Liver (tissue), 9 donors: ENCODE results near the gene NARS2. TPM values are rescaled to one million over a fixed set of nuclear protein-coding genes. Genes with fewer than 3 reads are reported as not detected.

Experiments
- DNase-seq: peaks from one replicate; pipeline ENCODE4 v3.0.0-alpha.2; 2017; ENCODE audit warnings: low spot score
- H3K27ac ChIP-seq, 2 donors: one replicate each; pipeline ENCODE4 v1.7.0; 2013; ENCODE audit warnings: inconsistent platforms in 2 of 2, low read length in 2 of 2, control low read depth in 1 of 2, low read depth in 1 of 2, mild to moderate bottlenecking in 1 of 2
- H3K27me3 ChIP-seq, 4 donors: one replicate each; pipeline versions ENCODE4 v1.6.1 to v1.7.0; 2013; ENCODE audit warnings: low read length in 3 of 4, inconsistent platforms in 1 of 4, mild to moderate bottlenecking in 1 of 4, moderate library complexity in 1 of 4; ENCODE audit not compliant: control insufficient read depth in 4 of 4, insufficient read depth in 4 of 4
- H3K36me3 ChIP-seq, 4 donors: one replicate each; pipeline versions ENCODE4 v1.6.1 to v1.7.0; 2013; ENCODE audit warnings: low read length in 3 of 4, mild to moderate bottlenecking in 3 of 4, low read depth in 1 of 4, moderate library complexity in 1 of 4; ENCODE audit not compliant: control insufficient read depth in 4 of 4, insufficient read depth in 3 of 4
- H3K4me1 ChIP-seq, 4 donors: one replicate each; pipeline versions ENCODE4 v1.6.1 to v1.7.0; 2013; ENCODE audit warnings: low read length in 3 of 4, mild to moderate bottlenecking in 3 of 4, moderate library complexity in 1 of 4; ENCODE audit not compliant: control insufficient read depth in 4 of 4, insufficient read depth in 4 of 4
- H3K4me3 ChIP-seq, 3 donors: one replicate each; pipeline versions ENCODE4 v1.6.1 to v1.7.0; 2013; ENCODE audit warnings: low read length in 3 of 3, control low read depth in 1 of 3, low read depth in 1 of 3, mild to moderate bottlenecking in 1 of 3
- H3K9ac ChIP-seq, 2 donors: one replicate each; pipeline ENCODE4 v1.7.0; 2013; ENCODE audit warnings: low read length in 2 of 2, mild to moderate bottlenecking in 2 of 2, moderate library complexity in 2 of 2, control low read depth in 1 of 2, low read depth in 1 of 2
- H3K9me3 ChIP-seq, 4 donors: one replicate each; pipeline versions ENCODE4 v1.6.1 to v1.7.0; 2013; ENCODE audit warnings: low read length in 3 of 4; ENCODE audit not compliant: control insufficient read depth in 4 of 4
- ATF3 ChIP-seq: IDR thresholded peaks from 2 replicates; pipeline ENCODE4 v1.6.1; 2016; ENCODE audit warnings: antibody characterized with exemption
- EGR1 ChIP-seq, 2 donors: IDR thresholded peaks; 2 replicates each; pipeline ENCODE4 v1.6.1; 2016 to 2018; ENCODE audit warnings: antibody characterized with exemption in 2 of 2, low read depth in 2 of 2
- FOXA1 ChIP-seq: IDR thresholded peaks from 2 replicates; pipeline ENCODE4 v1.6.1; 2016; ENCODE audit warnings: antibody characterized with exemption
- FOXA2 ChIP-seq: IDR thresholded peaks from 2 replicates; pipeline ENCODE4 v1.6.1; 2016; ENCODE audit warnings: antibody characterized with exemption
- GABPA ChIP-seq, 2 donors: IDR thresholded peaks in 1 of 2; conservative IDR thresholded peaks in 1 of 2; 2 replicates each; pipeline ENCODE4 v1.6.1; 2016; ENCODE audit warnings: antibody characterized with exemption in 2 of 2, mild to moderate bottlenecking in 1 of 2, moderate library complexity in 1 of 2
- HNF4G ChIP-seq: IDR thresholded peaks from 2 replicates; pipeline ENCODE4 v1.6.1; 2016; ENCODE audit warnings: antibody characterized with exemption
- JUND ChIP-seq, 2 donors: IDR thresholded peaks; 2 replicates each; pipeline ENCODE4 v1.6.1; 2016; ENCODE audit warnings: antibody characterized with exemption in 2 of 2
- MAX ChIP-seq: IDR thresholded peaks from 2 replicates; pipeline ENCODE4 v1.6.1; 2016; ENCODE audit warnings: antibody characterized with exemption
- NR2F2 ChIP-seq: IDR thresholded peaks from 2 replicates; pipeline ENCODE4 v1.6.1; 2016; ENCODE audit warnings: antibody characterized with exemption
- RAD21 ChIP-seq, 2 donors: IDR thresholded peaks; 2 replicates each; pipeline ENCODE4 v1.6.1; 2016; ENCODE audit warnings: antibody characterized with exemption in 2 of 2, mild to moderate bottlenecking in 2 of 2
- RXRA ChIP-seq, 2 donors: IDR thresholded peaks; 2 replicates each; pipeline ENCODE4 v1.6.1; 2017 to 2018; ENCODE audit warnings: antibody characterized with exemption in 2 of 2, mild to moderate bottlenecking in 1 of 2
- SP1 ChIP-seq: IDR thresholded peaks from 2 replicates; pipeline ENCODE4 v1.6.1; 2018; ENCODE audit warnings: antibody characterized with exemption, mild to moderate bottlenecking
- TAF1 ChIP-seq: conservative IDR thresholded peaks from 2 replicates; pipeline ENCODE4 v1.6.1; 2016; ENCODE audit warnings: antibody characterized with exemption, mild to moderate bottlenecking
- YY1 ChIP-seq: IDR thresholded peaks from 2 replicates; pipeline ENCODE4 v1.6.1; 2016; ENCODE audit warnings: antibody characterized with exemption, mild to moderate bottlenecking
- WGBS: extraction: QIAGEN DNeasy Blood & Tissue Kit; methylation state at CpG from one replicate; pipeline ENCODE4 v1.1.7; 2013; 5-methylcytosine and 5-hydroxymethylcytosine counted together
- polyA plus RNA-seq, 2 donors: library from polyadenylated mRNA; stranded (reverse) in 1 of 2; unstranded in 1 of 2; fragments of 200-250 nt in 1 of 2; fragments of >200 nt in 1 of 2; fragmentation: Nextera tagmentation in 1 of 2; extraction: Ambion mirVana in 1 of 2; gene quantifications; one replicate each; pipeline versions ENCODE4 v1.2.1 to v1.2.3, GENCODE V29; 2013 to 2015
- total RNA-seq, 2 donors: library from RNA; depleted of rRNA; stranded (reverse); fragments of >200 nt; gene quantifications; one replicate each; pipeline ENCODE4 v1.2.3, GENCODE V29; 2014
- TF ChIP-seq, protein P1 (sequence below): fragments of 150-350 bp; IDR thresholded peaks from 2 replicates; pipeline ENCODE4 v1.5.1; 2017; ENCODE audit warnings: improper control_type of control experiment, low read depth, low read length; ENCODE audit not compliant: missing input control
- TF ChIP-seq, protein P2 (sequence below): IDR thresholded peaks from 2 replicates; pipeline ENCODE4 v1.6.1; 2016; ENCODE audit warnings: antibody characterized with exemption, mild to moderate bottlenecking
- TF ChIP-seq, protein P3 (sequence below): IDR thresholded peaks from 2 replicates; pipeline ENCODE4 v1.6.1; 2016; ENCODE audit warnings: antibody characterized with exemption
- donor health status: healthy.
- donor health status: healthy.
- donor health status: healthy.
- donor health status: healthy.
- donor health status: healthy.

NARS2 gene
- total and polyA plus RNA-seq, 4 donors = 10.4 to 19.4 (median 11.8) TPM

GRCh38 chr11:78417888-78418583 is 156.6 kb downstream of the NARS2 start:
- DNase-seq = peak; percentile 71
- Histone ChIP-seq H3K36me3 (no peaks in the 10 kb centered on the region), H3K9me3 (no peaks in the 10 kb centered on the region), H3K27ac (peak overlapping the region; percentile 43 to 79), H3K4me3 (peak overlapping the region; percentile 57 to 90 (median 77)), H3K4me1 (peaks cover 0 to 32% (median 20%) of the 10 kb centered on the region in 4 donors), H3K27me3 (no peaks in the 10 kb centered on the region), H3K9ac (peak overlapping the region; percentile 30 to 45)
- TF ChIP-seq RAD21 (IDR thresholded peaks at IDR 0.05) (no peak), YY1 (no peak)
- TF ChIP-seq, protein P1, sequence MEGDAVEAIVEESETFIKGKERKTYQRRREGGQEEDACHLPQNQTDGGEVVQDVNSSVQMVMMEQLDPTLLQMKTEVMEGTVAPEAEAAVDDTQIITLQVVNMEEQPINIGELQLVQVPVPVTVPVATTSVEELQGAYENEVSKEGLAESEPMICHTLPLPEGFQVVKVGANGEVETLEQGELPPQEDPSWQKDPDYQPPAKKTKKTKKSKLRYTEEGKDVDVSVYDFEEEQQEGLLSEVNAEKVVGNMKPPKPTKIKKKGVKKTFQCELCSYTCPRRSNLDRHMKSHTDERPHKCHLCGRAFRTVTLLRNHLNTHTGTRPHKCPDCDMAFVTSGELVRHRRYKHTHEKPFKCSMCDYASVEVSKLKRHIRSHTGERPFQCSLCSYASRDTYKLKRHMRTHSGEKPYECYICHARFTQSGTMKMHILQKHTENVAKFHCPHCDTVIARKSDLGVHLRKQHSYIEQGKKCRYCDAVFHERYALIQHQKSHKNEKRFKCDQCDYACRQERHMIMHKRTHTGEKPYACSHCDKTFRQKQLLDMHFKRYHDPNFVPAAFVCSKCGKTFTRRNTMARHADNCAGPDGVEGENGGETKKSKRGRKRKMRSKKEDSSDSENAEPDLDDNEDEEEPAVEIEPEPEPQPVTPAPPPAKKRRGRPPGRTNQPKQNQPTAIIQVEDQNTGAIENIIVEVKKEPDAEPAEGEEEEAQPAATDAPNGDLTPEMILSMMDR = peak; percentile 35
- WGBS = under 1% methylated on average over 68 of the region's 68 CpGs

DNA sequence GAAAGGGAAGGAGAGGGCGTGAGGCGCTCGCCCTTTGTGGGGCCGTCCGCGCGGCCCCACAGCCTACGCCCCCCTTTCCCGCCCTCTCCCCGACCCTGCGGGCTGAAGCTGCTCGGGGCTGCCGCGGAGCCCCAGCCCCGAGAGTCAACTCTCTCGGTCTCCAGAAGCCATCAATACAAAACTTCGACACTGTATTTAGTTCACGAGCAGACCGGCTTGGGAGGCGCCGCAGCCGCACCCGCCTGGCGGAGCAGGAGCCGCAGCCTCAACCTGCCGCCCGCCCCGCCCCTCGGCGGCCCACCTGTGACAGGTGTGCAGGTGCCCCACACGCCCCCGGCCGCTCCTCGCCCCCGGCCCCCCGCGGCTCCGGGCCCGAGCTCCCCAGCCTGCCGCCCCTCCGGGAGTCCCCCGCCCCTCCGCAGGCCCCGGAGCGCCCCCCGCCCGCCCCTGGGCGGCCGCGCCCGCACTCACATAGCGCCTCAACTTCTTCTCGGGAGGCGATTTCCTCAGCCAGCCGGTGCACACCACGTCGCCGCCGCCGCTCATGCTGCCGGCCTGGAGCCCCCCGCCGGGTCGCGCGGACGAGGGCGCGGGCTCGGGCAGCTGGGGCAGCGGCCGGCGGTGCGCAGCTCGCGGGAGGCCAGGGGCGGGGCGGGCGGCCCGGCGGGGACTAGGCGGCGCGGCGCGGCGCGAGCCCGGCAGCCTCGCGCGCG is 157.3 kb downstream of the NARS2 start, which contains the start of gene GAB2:
GAB2 (minus strand) TSS at position 646 of the 713 bp plus-strand sequence; CDS start at position 546, 100 bp downstream.
- no peaks in the 10 kb centered on the region for H3K27me3 ChIP-seq
- peak within 1 kb of the TSS; percentile 69 to 75 for H3K9ac ChIP-seq
- no peaks in the 10 kb centered on the region for H3K36me3 ChIP-seq
- peaks cover 0 to 32% (median 20%) of the 10 kb centered on the region in 4 donors for H3K4me1 ChIP-seq
- H3K4me3 ChIP-seq = peak within 1 kb of the TSS; percentile 57 to 90 (median 77)
- TF ChIP-seq NR2F2 (no peak), SP1 (no peak), JUND (IDR thresholded peaks at IDR 0.05) (no peak), FOXA1 (no peak), YY1 (no peak), HNF4G (no peak), RXRA (IDR thresholded peaks at IDR 0.05) (no peak), ATF3 (no peak), RAD21 (IDR thresholded peaks at IDR 0.05) (no peak), TAF1 (no peak), GABPA (IDR thresholded peaks at IDR 0.05 in 1 of 2, conservative IDR thresholded peaks at IDR 0.05 in 1 of 2) (no peak), EGR1 (IDR thresholded peaks at IDR 0.05; ENCODE audit: low read depth in 2 of 2) (no peak), MAX (no peak), FOXA2 (no peak)
- TF ChIP-seq, protein P2, sequence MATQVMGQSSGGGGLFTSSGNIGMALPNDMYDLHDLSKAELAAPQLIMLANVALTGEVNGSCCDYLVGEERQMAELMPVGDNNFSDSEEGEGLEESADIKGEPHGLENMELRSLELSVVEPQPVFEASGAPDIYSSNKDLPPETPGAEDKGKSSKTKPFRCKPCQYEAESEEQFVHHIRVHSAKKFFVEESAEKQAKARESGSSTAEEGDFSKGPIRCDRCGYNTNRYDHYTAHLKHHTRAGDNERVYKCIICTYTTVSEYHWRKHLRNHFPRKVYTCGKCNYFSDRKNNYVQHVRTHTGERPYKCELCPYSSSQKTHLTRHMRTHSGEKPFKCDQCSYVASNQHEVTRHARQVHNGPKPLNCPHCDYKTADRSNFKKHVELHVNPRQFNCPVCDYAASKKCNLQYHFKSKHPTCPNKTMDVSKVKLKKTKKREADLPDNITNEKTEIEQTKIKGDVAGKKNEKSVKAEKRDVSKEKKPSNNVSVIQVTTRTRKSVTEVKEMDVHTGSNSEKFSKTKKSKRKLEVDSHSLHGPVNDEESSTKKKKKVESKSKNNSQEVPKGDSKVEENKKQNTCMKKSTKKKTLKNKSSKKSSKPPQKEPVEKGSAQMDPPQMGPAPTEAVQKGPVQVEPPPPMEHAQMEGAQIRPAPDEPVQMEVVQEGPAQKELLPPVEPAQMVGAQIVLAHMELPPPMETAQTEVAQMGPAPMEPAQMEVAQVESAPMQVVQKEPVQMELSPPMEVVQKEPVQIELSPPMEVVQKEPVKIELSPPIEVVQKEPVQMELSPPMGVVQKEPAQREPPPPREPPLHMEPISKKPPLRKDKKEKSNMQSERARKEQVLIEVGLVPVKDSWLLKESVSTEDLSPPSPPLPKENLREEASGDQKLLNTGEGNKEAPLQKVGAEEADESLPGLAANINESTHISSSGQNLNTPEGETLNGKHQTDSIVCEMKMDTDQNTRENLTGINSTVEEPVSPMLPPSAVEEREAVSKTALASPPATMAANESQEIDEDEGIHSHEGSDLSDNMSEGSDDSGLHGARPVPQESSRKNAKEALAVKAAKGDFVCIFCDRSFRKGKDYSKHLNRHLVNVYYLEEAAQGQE = no peak
- TF ChIP-seq, protein P1 = no peak
- TF ChIP-seq, protein P3, sequence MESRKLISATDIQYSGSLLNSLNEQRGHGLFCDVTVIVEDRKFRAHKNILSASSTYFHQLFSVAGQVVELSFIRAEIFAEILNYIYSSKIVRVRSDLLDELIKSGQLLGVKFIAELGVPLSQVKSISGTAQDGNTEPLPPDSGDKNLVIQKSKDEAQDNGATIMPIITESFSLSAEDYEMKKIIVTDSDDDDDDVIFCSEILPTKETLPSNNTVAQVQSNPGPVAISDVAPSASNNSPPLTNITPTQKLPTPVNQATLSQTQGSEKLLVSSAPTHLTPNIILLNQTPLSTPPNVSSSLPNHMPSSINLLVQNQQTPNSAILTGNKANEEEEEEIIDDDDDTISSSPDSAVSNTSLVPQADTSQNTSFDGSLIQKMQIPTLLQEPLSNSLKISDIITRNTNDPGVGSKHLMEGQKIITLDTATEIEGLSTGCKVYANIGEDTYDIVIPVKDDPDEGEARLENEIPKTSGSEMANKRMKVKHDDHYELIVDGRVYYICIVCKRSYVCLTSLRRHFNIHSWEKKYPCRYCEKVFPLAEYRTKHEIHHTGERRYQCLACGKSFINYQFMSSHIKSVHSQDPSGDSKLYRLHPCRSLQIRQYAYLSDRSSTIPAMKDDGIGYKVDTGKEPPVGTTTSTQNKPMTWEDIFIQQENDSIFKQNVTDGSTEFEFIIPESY = no peak
- no peaks in the 10 kb centered on the region for H3K9me3 ChIP-seq
- peak within 1 kb of the TSS; percentile 91 to 92 for H3K27ac ChIP-seq
- DNase-seq = peak; percentile 51
- WGBS = 1% methylated on average over 93 of the region's 93 CpGs
